ENCODE results near the gene NTSR1. TPM values are rescaled to one million over a fixed set of nuclear protein-coding genes. Genes with fewer than 3 reads are reported as not detected.

NTSR1 gene
- total RNA-seq, 1 experiment from 2014 or later: 7.8 TPM

DNA sequence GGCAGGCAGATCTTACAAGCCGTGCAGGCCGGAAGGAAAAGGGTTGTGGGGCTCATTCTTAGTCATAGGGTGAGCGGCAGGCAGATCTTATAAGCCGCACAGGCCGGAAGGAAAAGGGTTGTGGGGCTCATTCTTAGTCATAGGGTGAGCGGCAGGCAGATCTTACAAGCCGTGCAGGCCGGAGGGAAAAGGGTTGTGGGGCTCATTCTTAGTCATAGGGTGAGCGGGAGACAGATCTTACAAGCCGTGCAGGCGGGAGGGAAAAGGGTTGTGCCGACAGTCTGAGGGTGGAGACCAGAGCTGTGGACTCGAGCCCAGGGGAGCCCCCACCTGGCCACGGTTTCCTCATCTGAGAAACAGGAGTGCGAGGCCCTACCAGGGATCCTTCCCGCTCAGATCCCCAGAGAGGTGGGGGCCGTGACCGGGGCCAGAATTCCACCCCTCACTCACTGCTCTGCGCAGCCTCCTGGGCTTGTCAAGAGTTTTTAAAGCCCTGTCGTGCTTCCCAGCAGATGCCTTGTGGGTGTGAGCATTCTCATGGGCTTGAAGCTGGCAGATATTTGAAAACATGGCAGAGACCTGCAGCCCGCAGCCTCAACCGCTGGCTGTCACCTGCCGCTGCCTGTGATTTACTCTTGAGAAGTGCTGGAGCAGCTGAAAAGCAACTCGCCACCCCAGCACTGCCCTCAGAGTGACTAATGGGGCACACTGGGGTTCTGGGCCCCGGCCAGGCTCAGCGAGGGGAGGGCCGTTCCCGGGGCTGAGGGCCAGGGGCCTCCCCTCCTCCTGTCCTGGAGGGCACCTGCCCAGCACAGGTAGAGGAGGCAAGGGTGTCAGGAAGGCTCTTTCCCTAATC lies 31.9 kb downstream of the NTSR1 start:
- H3K27me3 ChIP-seq (ENCODE audit: low read length): no peaks in the 10 kb centered on the region
- peak overlapping the region; percentile 56; the same call in 1 of the 2 replicates for H2AFZ ChIP-seq (ENCODE audit: low read length)
- no peaks in the 10 kb centered on the region for H3K9me2 ChIP-seq (replicated peaks; ENCODE audit: low read length)
- DNase-seq (peak; percentile 98), ATAC-seq (peak; percentile 74)
- peak overlapping the region; percentile 61; the same call in 1 of the 2 replicates for H3K4me3 ChIP-seq (ENCODE audit: low read length)
- BruUV-seq (replicated peaks): TSS peak; percentile 50
- TF ChIP-seq, protein P1, sequence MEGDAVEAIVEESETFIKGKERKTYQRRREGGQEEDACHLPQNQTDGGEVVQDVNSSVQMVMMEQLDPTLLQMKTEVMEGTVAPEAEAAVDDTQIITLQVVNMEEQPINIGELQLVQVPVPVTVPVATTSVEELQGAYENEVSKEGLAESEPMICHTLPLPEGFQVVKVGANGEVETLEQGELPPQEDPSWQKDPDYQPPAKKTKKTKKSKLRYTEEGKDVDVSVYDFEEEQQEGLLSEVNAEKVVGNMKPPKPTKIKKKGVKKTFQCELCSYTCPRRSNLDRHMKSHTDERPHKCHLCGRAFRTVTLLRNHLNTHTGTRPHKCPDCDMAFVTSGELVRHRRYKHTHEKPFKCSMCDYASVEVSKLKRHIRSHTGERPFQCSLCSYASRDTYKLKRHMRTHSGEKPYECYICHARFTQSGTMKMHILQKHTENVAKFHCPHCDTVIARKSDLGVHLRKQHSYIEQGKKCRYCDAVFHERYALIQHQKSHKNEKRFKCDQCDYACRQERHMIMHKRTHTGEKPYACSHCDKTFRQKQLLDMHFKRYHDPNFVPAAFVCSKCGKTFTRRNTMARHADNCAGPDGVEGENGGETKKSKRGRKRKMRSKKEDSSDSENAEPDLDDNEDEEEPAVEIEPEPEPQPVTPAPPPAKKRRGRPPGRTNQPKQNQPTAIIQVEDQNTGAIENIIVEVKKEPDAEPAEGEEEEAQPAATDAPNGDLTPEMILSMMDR (conservative IDR thresholded peaks at IDR 0.05; ENCODE audit: low read depth, low read length): peak; percentile 30; the same call in 1 of the 2 replicates
- TF ChIP-seq EZH2phosphoT487 (IDR thresholded peaks at IDR 0.05; ENCODE audit: borderline replicate concordance, low read length): peak; percentile 76
- no peak for TF ChIP-seq EZH2 (IDR thresholded peaks at IDR 0.05; ENCODE audit: low read length, unreplicated experiment)
- H3K36me3 ChIP-seq (ENCODE audit: low read depth, low read length): no peaks in the 10 kb centered on the region
- peak overlapping the region; percentile 98 for H3K27ac ChIP-seq (ENCODE audit: low read length)
- peaks cover 30% of the 10 kb centered on the region for H3K4me1 ChIP-seq (ENCODE audit: insufficient read depth, low read length)
- peak overlapping the region; percentile 92 for H3K4me2 ChIP-seq (ENCODE audit: low read length)
- intact Hi-C loops (cut with micrococcal nuclease): loop anchor here (1.0 kb wide), 2 partner anchors 36 to 112 kb away; no protein-coding TSS in a partner anchor
- peaks cover 5% of the 10 kb centered on the region for H3F3A ChIP-seq (ENCODE audit: low read length, unreplicated experiment)
- H3K79me2 ChIP-seq (ENCODE audit: low read length): no peaks in the 10 kb centered on the region
- no peaks in the 10 kb centered on the region for H3K9me3 ChIP-seq (ENCODE audit: low read length)
- H4K20me1 ChIP-seq (ENCODE audit: low read length): no peaks in the 10 kb centered on the region
- CTCF ChIA-PET: interaction anchor here (1.3 kb wide), 1 partner anchor 36 kb away, joined by 3 read pairs; no protein-coding TSS in a partner anchor
- peak overlapping the region; percentile 85 for H3K9ac ChIP-seq (ENCODE audit: low read length)
- POLR2A ChIA-PET (ENCODE audit: unreplicated experiment): interaction anchor here (0.5 kb wide), 1 partner anchor 27 kb away, joined by 8 read pairs; no protein-coding TSS in a partner anchor

DNA sequence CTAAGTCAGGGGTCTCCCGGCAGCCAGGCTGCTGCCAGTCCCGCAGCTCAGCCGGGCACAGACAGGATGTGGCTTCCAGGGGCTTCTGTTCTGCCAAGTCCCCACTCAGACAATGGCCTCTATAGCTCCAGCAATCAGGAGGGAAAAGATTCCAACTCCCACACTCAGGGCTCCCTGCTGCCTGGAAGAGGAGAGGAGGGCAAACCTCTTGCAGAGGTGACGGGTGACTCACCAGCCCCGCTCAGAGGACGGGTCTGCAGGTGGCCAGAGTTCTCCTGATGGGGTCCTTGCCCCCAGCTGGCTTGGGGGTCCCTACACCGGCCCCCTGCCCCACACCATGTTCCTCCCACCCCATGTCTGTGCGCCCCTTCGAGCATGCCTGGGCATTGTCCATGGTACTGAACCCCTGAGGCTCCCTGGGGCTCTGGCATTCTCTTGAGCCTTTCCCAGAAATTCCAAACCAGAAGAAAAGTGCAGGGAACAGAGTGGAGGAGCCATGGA lies 32.6 kb downstream of the NTSR1 start:
- Histone ChIP-seq H3K27me3 (ENCODE audit: low read length) (no peaks in the 10 kb centered on the region), H3K4me2 (ENCODE audit: low read length) (peak overlapping the region; percentile 35), H3K4me1 (ENCODE audit: insufficient read depth, low read length) (peaks cover 30% of the 10 kb centered on the region), H4K20me1 (ENCODE audit: low read length) (no peaks in the 10 kb centered on the region), H3K4me3 (ENCODE audit: low read length) (no peak overlapping the region), H3K27ac (ENCODE audit: low read length) (peak overlapping the region; percentile 72), H3K9me3 (ENCODE audit: low read length) (no peaks in the 10 kb centered on the region), H2AFZ (ENCODE audit: low read length) (no peak overlapping the region), H3F3A (ENCODE audit: low read length, unreplicated experiment) (peaks cover 5% of the 10 kb centered on the region), H3K9ac (ENCODE audit: low read length) (peak overlapping the region; percentile 39; the same call in 1 of the 2 replicates), H3K36me3 (ENCODE audit: low read depth, low read length) (no peaks in the 10 kb centered on the region), H3K79me2 (ENCODE audit: low read length) (no peaks in the 10 kb centered on the region), H3K9me2 (replicated peaks; ENCODE audit: low read length) (no peaks in the 10 kb centered on the region)
- BruUV-seq (replicated peaks): no TSS peak
- ChIA-PET CTCF (no interaction called here), POLR2A (ENCODE audit: unreplicated experiment) (no interaction called here)
- TF ChIP-seq, protein P1 (conservative IDR thresholded peaks at IDR 0.05; ENCODE audit: low read depth, low read length): no peak
- no peak for TF ChIP-seq EZH2phosphoT487 (IDR thresholded peaks at IDR 0.05; ENCODE audit: borderline replicate concordance, low read length)
- TF ChIP-seq EZH2 (IDR thresholded peaks at IDR 0.05; ENCODE audit: low read length, unreplicated experiment): no peak
- intact Hi-C loops (cut with micrococcal nuclease): no loop called here
- peak; percentile 42 for DNase-seq
- ATAC-seq: no peak
